DOHH2 (cell line): ENCODE results near the gene ZBTB4.
A peak's percentile ranks its signal among the peaks of the same experiment; 100 is the strongest.

Source experiments
- H3F3A ChIP-seq: fragments of 200-600 bp; sonication (generic), shearing (Covaris generic); 2 replicates; pipeline ENCODE4 v1.6.0; 2016; ENCODE audit warnings: antibody characterized with exemption, mild to moderate bottlenecking; ENCODE audit not compliant: control insufficient read depth, insufficient read depth
- H3K27ac ChIP-seq: fragments of 200-600 bp; sonication (generic); 2 replicates; pipeline ENCODE4 v1.5.1; 2014; ENCODE audit warnings: low read depth, mild to moderate bottlenecking, low read length, moderate library complexity
- H3K27me3 ChIP-seq: fragments of 200-600 bp; sonication (generic); 2 replicates; pipeline ENCODE4 v1.6.1; 2014; ENCODE audit warnings: mild to moderate bottlenecking, low read length, mixed read lengths; ENCODE audit not compliant: control insufficient read depth
- H3K36me3 ChIP-seq: fragments of 200-600 bp; sonication (generic); 2 replicates; pipeline ENCODE4 v1.6.1; 2014; ENCODE audit warnings: mild to moderate bottlenecking, low read length, moderate library complexity, mixed read lengths; ENCODE audit not compliant: control insufficient read depth
- H3K4me1 ChIP-seq: fragments of 200-600 bp; sonication (generic); 2 replicates; pipeline ENCODE4 v1.6.1; 2014; ENCODE audit warnings: mild to moderate bottlenecking, low read length, mixed read lengths; ENCODE audit not compliant: control insufficient read depth
- H3K4me2 ChIP-seq: fragments of 200-600 bp; sonication (generic); 2 replicates; pipeline ENCODE4 v1.6.0; 2014; ENCODE audit warnings: mild to moderate bottlenecking, low read length, moderate library complexity
- H3K4me3 ChIP-seq: fragments of 200-600 bp; sonication (generic); 2 replicates; pipeline ENCODE4 v1.5.1; 2014; ENCODE audit warnings: mild to moderate bottlenecking, low read length, mixed read lengths
- H3K79me2 ChIP-seq: fragments of 200-600 bp; sonication (generic); 2 replicates; pipeline ENCODE4 v1.6.1; 2014; ENCODE audit warnings: mild to moderate bottlenecking, low read length, mixed read lengths; ENCODE audit not compliant: control insufficient read depth
- H3K9me2 ChIP-seq: fragments of 200-600 bp; sonication (generic); replicated peaks from 2 replicates; pipeline ENCODE4 v1.6.1; 2014; ENCODE audit warnings: mild to moderate bottlenecking, low read length, mixed read lengths; ENCODE audit not compliant: control insufficient read depth
- H3K9me3 ChIP-seq: fragments of 200-600 bp; sonication (generic); 2 replicates; pipeline ENCODE4 v1.6.1; 2014; ENCODE audit warnings: antibody characterized with exemption, low read length, mixed read lengths; ENCODE audit not compliant: control insufficient read depth, insufficient read depth
- H4K20me1 ChIP-seq: fragments of 200-600 bp; sonication (generic); 2 replicates; pipeline ENCODE4 v1.6.0; 2014; ENCODE audit warnings: low read depth, mild to moderate bottlenecking, antibody characterized with exemption, low read length, moderate library complexity; ENCODE audit not compliant: control insufficient read depth, insufficient read depth
- CTCF ChIP-seq: fragments of 200-600 bp; sonication (generic); IDR thresholded peaks from one replicate; pipeline ENCODE4 v1.5.1; 2014; ENCODE audit warnings: antibody characterized with exemption, mild to moderate bottlenecking, low read depth, low read length; ENCODE audit not compliant: poor library complexity, severe bottlenecking
- EZH2phosphoT487 ChIP-seq: fragments of 200-600 bp; sonication (generic); IDR thresholded peaks from 2 replicates; pipeline ENCODE4 v1.6.1; 2017; ENCODE audit warnings: borderline replicate concordance, mild to moderate bottlenecking, antibody characterized with exemption, low read length, moderate library complexity, mixed read lengths

The ZBTB4 gene

GRCh38 chr17:7468290-7468689 is 11.1 kb downstream of the ZBTB4 start:
- H3K79me2 ChIP-seq: peaks cover 8% of the 10 kb centered on the region
- H4K20me1 ChIP-seq: no peaks in the 10 kb centered on the region
- no peaks in the 10 kb centered on the region; the same call in 1 of the 2 replicates for H3K36me3 ChIP-seq
- no peaks in the 10 kb centered on the region for H3K9me3 ChIP-seq
- H3K4me2 ChIP-seq: no peak overlapping the region
- no peaks in the 10 kb centered on the region for H3K27me3 ChIP-seq
- H3K9me2 ChIP-seq: no peaks in the 10 kb centered on the region
- no peak overlapping the region for H3K27ac ChIP-seq
- TF ChIP-seq CTCF: no peak
- no peak for TF ChIP-seq EZH2phosphoT487
- H3F3A ChIP-seq: 0 out of 2 replicates have a peak, but pooled peaks cover 3% of the 10 kb centered on the region
- no peak overlapping the region for H3K4me3 ChIP-seq
- peaks cover 21% of the 10 kb centered on the region for H3K4me1 ChIP-seq

- no peaks in the 10 kb centered on the region for H3K9me3 ChIP-seq
- no peaks in the 10 kb centered on the region for H3K9me2 ChIP-seq
- 0 out of 2 replicates have a peak, but pooled peaks cover 3% of the 10 kb centered on the region for H3F3A ChIP-seq
- peak overlapping the region; percentile 57 for H3K4me2 ChIP-seq
- H3K4me1 ChIP-seq: peaks cover 21% of the 10 kb centered on the region
- H3K4me3 ChIP-seq: peak overlapping the region; percentile 35
- no peaks in the 10 kb centered on the region; the same call in 1 of the 2 replicates for H3K36me3 ChIP-seq
- H3K79me2 ChIP-seq: peaks cover 8% of the 10 kb centered on the region
- H3K27me3 ChIP-seq: no peaks in the 10 kb centered on the region
- no peak for TF ChIP-seq EZH2phosphoT487
- no peak for TF ChIP-seq CTCF
- H4K20me1 ChIP-seq: no peaks in the 10 kb centered on the region
- H3K27ac ChIP-seq: 0 out of 2 replicates have a peak overlapping the region, but pooled peaks have one; percentile 27
Observed at GRCh38 chr17:7467498-7467897, 11.9 kb downstream of the ZBTB4 start.

- Histone ChIP-seq H3K27ac (peak overlapping the region; percentile 27), H3K4me2 (peak overlapping the region; percentile 57), H3K9me3 (no peaks in the 10 kb centered on the region), H3K4me1 (peaks cover 21% of the 10 kb centered on the region), H3K4me3 (peak overlapping the region; percentile 35), H3F3A (0 out of 2 replicates have a peak, but pooled peaks cover 3% of the 10 kb centered on the region), H3K9me2 (no peaks in the 10 kb centered on the region), H3K79me2 (peaks cover 8% of the 10 kb centered on the region), H3K27me3 (no peaks in the 10 kb centered on the region), H4K20me1 (no peaks in the 10 kb centered on the region), H3K36me3 (no peaks in the 10 kb centered on the region; the same call in 1 of the 2 replicates)
- TF ChIP-seq EZH2phosphoT487: no peak
Observed at GRCh38 chr17:7466639-7467341, 12.6 kb downstream of the ZBTB4 start.

GRCh38 chr17:7466318-7466638 is 13.2 kb downstream of the ZBTB4 start:
- Histone ChIP-seq H3K9me3 (no peaks in the 10 kb centered on the region), H3K9me2 (no peaks in the 10 kb centered on the region), H3K4me1 (peaks cover 21% of the 10 kb centered on the region), H3F3A (no peaks in the 10 kb centered on the region), H4K20me1 (no peaks in the 10 kb centered on the region), H3K27ac (no peak overlapping the region), H3K4me2 (peak overlapping the region; percentile 57), H3K36me3 (no peaks in the 10 kb centered on the region; the same call in 1 of the 2 replicates), H3K27me3 (no peaks in the 10 kb centered on the region), H3K79me2 (peaks cover 8% of the 10 kb centered on the region), H3K4me3 (0 out of 2 replicates have a peak overlapping the region, but pooled peaks have one; percentile 6)
- no peak for TF ChIP-seq EZH2phosphoT487
- no peak for TF ChIP-seq CTCF
